T-cell (primary cell): Measurements from ENCODE around the gene AKAP6. TPM values are rescaled to one million over a fixed set of nuclear protein-coding genes. Genes with fewer than 3 reads are reported as not detected.

Source experiments
- ATAC-seq, 4 experiments: fragments of 200-7000 bp in 3 of 4; fragments of 150-1000 bp in 1 of 4; cut with Tn5 transposase; replicated peaks in 1 of 4; 1 replicate in 3 of 4; 2 replicates in 1 of 4; pipeline ENCODE4 v1.10.0; 2021; ENCODE audit warnings: moderate library complexity in 3 of 4, mild to moderate bottlenecking in 2 of 4, moderate number of reproducible peaks in 1 of 4
- CTCF ChIA-PET, 2 donors: fragments of 300-600 bp; sonication (Branson Sonifier 250); formaldehyde crosslinking; loops; one replicate each; lab custom pipeline; 2022; ENCODE audit warnings: antibody characterized with exemption in 2 of 2; lab: Charles Lee
- POLR2A ChIA-PET, 2 donors: fragments of 300-600 bp; sonication (Branson Sonifier 250); formaldehyde crosslinking; loops; one replicate each; lab custom pipeline; 2022; ENCODE audit warnings: antibody characterized with exemption in 2 of 2; lab: Charles Lee
- DNase-seq, 35 experiments: peaks; one replicate each; pipeline versions ENCODE4 v3.0.0 to v3.0.0-alpha.2; 2013 to 2023
- H3K27ac ChIP-seq: one replicate; pipeline ENCODE4 v1.5.1; 2013; ENCODE audit warnings: low read length
- H3K27me3 ChIP-seq, 2 experiments: replicated peaks in 1 of 2; 1 replicate in 1 of 2; 2 replicates in 1 of 2; pipeline versions ENCODE4 v1.6.1 to v1.7.0; 2013; ENCODE audit warnings: low read length in 1 of 2, mixed read lengths in 1 of 2; ENCODE audit not compliant: control insufficient read depth in 2 of 2, insufficient read depth in 2 of 2; ENCODE audit errors: extremely low read depth in 1 of 2
- H3K36me3 ChIP-seq, 2 donors: 1 replicate in 1 of 2; 2 replicates in 1 of 2; pipeline versions ENCODE4 v1.6.1 to v1.7.0; 2013; ENCODE audit warnings: low read length in 1 of 2; ENCODE audit not compliant: control insufficient read depth in 2 of 2, insufficient read depth in 1 of 2; ENCODE audit errors: extremely low read depth in 1 of 2
- H3K4me1 ChIP-seq, 2 experiments: 1 replicate in 1 of 2; 2 replicates in 1 of 2; pipeline versions ENCODE4 v1.6.1 to v1.7.0; 2013; ENCODE audit warnings: low read length in 2 of 2, mixed read lengths in 1 of 2; ENCODE audit not compliant: insufficient read depth in 2 of 2, control insufficient read depth in 1 of 2; ENCODE audit errors: extremely low read depth in 1 of 2
- H3K4me3 ChIP-seq, 2 donors: 1 replicate in 1 of 2; 2 replicates in 1 of 2; pipeline versions ENCODE4 v1.5.1 to v1.7.0; 2013; ENCODE audit warnings: mild to moderate bottlenecking in 2 of 2, low read length in 1 of 2, moderate library complexity in 1 of 2; ENCODE audit not compliant: control insufficient read depth in 1 of 2; ENCODE audit errors: extremely low read depth in 1 of 2
- H3K9me3 ChIP-seq: 2 replicates; pipeline ENCODE4 v1.7.0; 2013
- H3K27ac Mint-ChIP-seq, 2 donors: one replicate each; pipeline ENCODE4 v1.8.0; 2020 to 2021; ENCODE audit warnings: mild to moderate bottlenecking in 2 of 2, mixed read lengths in 2 of 2
- H3K27me3 Mint-ChIP-seq, 2 donors: one replicate each; pipeline ENCODE4 v1.8.0; 2021 to 2022; ENCODE audit warnings: mixed read lengths in 2 of 2
- H3K36me3 Mint-ChIP-seq: one replicate; pipeline ENCODE4 v1.8.0; 2021; ENCODE audit warnings: mixed read lengths
- H3K4me1 Mint-ChIP-seq, 3 donors: one replicate each; pipeline ENCODE4 v1.8.0; 2020 to 2022; ENCODE audit warnings: mixed read lengths in 3 of 3, mild to moderate bottlenecking in 1 of 3
- H3K4me3 Mint-ChIP-seq, 3 donors: one replicate each; pipeline ENCODE4 v1.8.0; 2020 to 2022; ENCODE audit warnings: mild to moderate bottlenecking in 3 of 3, mixed read lengths in 3 of 3, moderate library complexity in 3 of 3
- H3K9me3 Mint-ChIP-seq, 3 donors: one replicate each; pipeline ENCODE4 v1.8.0; 2020 to 2022; ENCODE audit warnings: mixed read lengths in 3 of 3
- WGBS: methylation state at CpG from one replicate; pipeline ENCODE4 v1.1.5; 2013; ENCODE audit warnings: missing lambda C conversion rate; ENCODE audit not compliant: insufficient coverage; 5-methylcytosine and 5-hydroxymethylcytosine counted together
- total RNA-seq, 35 experiments: library from RNA in 6 of 35; stranded (reverse) in 6 of 35; fragments of 120-200 nt in 1 of 35; gene quantifications; one replicate each; pipeline versions ENCODE4 v1.2.1 to v1.2.4 and lab custom pipeline; 2013 to 2026

AKAP6 gene
- total RNA-seq, 5 donors from 2014 or later (not counting 1 experiment from before 2014, with no cell fraction given), result 1.7 to 6.6 (median 2.6) TPM

- H3K27ac Mint-ChIP-seq, result no peak overlapping the region
- peaks cover 0 to 4% (median 3%) of the 10 kb centered on the region in 3 donors for H3K9me3 Mint-ChIP-seq
- POLR2A ChIA-PET, result no interaction called here
- Histone ChIP-seq H3K27ac (no peak overlapping the region), H3K27me3 (no peaks in the 10 kb centered on the region), H3K4me1 (no peaks in the 10 kb centered on the region), H3K36me3 (no peaks in the 10 kb centered on the region), H3K4me3 (no peak overlapping the region), H3K9me3 (no peaks in the 10 kb centered on the region)
- no peak for ATAC-seq
- no CpG with 5 or more reads among the region's 2 CpGs for WGBS
- CTCF ChIA-PET, result no interaction called here
- no peak for DNase-seq
- peaks cover 0 to 2% of the 10 kb centered on the region in 2 donors for H3K27me3 Mint-ChIP-seq
- H3K4me3 Mint-ChIP-seq, result no peak overlapping the region
- H3K36me3 Mint-ChIP-seq, result no peaks in the 10 kb centered on the region
- H3K4me1 Mint-ChIP-seq, result no peaks in the 10 kb centered on the region
Measured at GRCh38 chr14:32525591-32525990, 196.5 kb downstream of the AKAP6 start.

DNA sequence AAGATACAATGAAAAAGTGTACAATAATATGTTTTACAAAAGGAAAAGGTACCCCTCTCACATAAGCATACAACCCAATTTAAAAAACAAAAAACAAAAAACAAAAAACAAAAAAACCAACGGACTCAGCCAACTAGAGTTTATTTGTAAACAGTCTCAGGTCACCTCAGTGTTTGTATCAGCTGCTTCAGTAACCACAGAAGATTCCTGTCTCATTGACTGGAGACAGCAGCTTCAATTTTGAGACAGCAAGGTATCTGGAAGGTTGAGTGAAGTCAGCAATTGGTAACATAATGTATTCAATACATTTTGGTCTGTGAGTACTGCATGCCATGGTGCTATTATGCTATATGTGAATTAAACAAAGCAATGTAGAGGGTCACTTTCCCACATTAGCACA lies 201.7 kb downstream of the AKAP6 start:
- Histone ChIP-seq H3K9me3 (no peaks in the 10 kb centered on the region), H3K36me3 (no peaks in the 10 kb centered on the region), H3K4me3 (no peak overlapping the region), H3K27me3 (no peaks in the 10 kb centered on the region), H3K27ac (no peak overlapping the region), H3K4me1 (no peaks in the 10 kb centered on the region)
- ATAC-seq (no peak), DNase-seq (no peak)
- H3K36me3 Mint-ChIP-seq, result no peaks in the 10 kb centered on the region
- ChIA-PET POLR2A (no interaction called here), CTCF (no interaction called here)
- H3K4me3 Mint-ChIP-seq, result no peak overlapping the region
- WGBS, result no CpG with 5 or more reads among the region's 1 CpG
- peaks cover 2 to 10% of the 10 kb centered on the region in 2 donors for H3K27me3 Mint-ChIP-seq
- H3K9me3 Mint-ChIP-seq, result peaks cover 0 to 4% (median 3%) of the 10 kb centered on the region in 3 donors
- H3K27ac Mint-ChIP-seq, result no peak overlapping the region
- H3K4me1 Mint-ChIP-seq, result no peaks in the 10 kb centered on the region

DNA sequence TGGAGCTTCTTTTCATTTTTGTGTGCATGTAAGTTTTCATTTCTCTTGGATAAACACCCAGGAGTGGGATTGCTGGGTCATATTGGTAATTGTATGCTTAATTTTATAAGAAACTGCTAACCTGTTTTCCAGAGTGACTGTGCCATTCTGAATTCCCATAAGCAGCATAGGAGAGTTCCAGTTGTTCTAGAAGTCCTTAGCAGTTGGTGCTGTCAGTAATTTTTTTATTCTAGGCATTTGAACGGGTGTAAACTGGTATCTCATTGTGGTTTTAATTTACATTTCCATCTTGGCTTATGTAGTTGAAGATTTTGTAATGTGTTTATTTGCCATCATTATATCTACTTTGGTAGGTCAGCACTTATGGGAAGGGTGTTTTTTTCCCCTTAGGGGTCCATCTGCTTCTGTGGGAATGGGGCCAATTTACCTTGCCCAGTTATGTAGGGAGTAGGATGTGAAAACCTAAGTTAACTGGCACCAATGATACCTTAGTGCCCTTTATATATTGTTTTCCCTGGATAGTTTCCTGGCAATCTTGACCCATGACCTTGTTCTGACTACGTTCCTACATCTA lies 202.9 kb downstream of the AKAP6 start:
- WGBS, result no CpG with 5 or more reads among the region's 2 CpGs
- no peak overlapping the region for H3K27ac Mint-ChIP-seq
- H3K27me3 ChIP-seq, result no peaks in the 10 kb centered on the region
- no peak overlapping the region for H3K4me3 Mint-ChIP-seq
- no peaks in the 10 kb centered on the region for H3K36me3 ChIP-seq
- no peaks in the 10 kb centered on the region for H3K4me1 Mint-ChIP-seq
- no peak overlapping the region for H3K27ac ChIP-seq
- peaks cover 2 to 10% of the 10 kb centered on the region in 2 donors for H3K27me3 Mint-ChIP-seq
- H3K4me3 ChIP-seq, result no peak overlapping the region
- ChIA-PET CTCF (no interaction called here), POLR2A (no interaction called here)
- ATAC-seq, result no peak
- H3K36me3 Mint-ChIP-seq, result no peaks in the 10 kb centered on the region
- H3K9me3 ChIP-seq, result no peaks in the 10 kb centered on the region
- H3K9me3 Mint-ChIP-seq, result peaks cover 0 to 1% (median 0%) of the 10 kb centered on the region in 3 donors
- H3K4me1 ChIP-seq, result no peaks in the 10 kb centered on the region
- DNase-seq, result no peak

GRCh38 chr14:32534145-32534544 lies 205.0 kb downstream of the AKAP6 start:
- Mint-ChIP-seq H3K27me3 (peaks cover 2 to 10% of the 10 kb centered on the region in 2 donors), H3K36me3 (no peaks in the 10 kb centered on the region)

GRCh38 chr14:32536175-32536574 lies 207.1 kb downstream of the AKAP6 start:
- H3K4me3 ChIP-seq, result no peak overlapping the region
- no peak overlapping the region for H3K27ac ChIP-seq
- H3K36me3 Mint-ChIP-seq, result no peaks in the 10 kb centered on the region
- POLR2A ChIA-PET, result no interaction called here
- no peaks in the 10 kb centered on the region for H3K36me3 ChIP-seq
- 86% methylated on average over 1 of the region's 2 CpGs for WGBS
- peaks cover 0 to 10% of the 10 kb centered on the region in 2 donors for H3K27me3 Mint-ChIP-seq
- DNase-seq, result no peak
- H3K4me3 Mint-ChIP-seq, result no peak overlapping the region
- H3K4me1 Mint-ChIP-seq, result no peaks in the 10 kb centered on the region
- no peaks in the 10 kb centered on the region for H3K9me3 ChIP-seq
- ATAC-seq, result no peak
- H3K9me3 Mint-ChIP-seq, result no peaks in the 10 kb centered on the region
- no peaks in the 10 kb centered on the region for H3K27me3 ChIP-seq
- H3K4me1 ChIP-seq, result no peaks in the 10 kb centered on the region
- H3K27ac Mint-ChIP-seq, result no peak overlapping the region
- CTCF ChIA-PET, result no interaction called here

More at GRCh38 chr14:32534145-32534544, 205.0 kb downstream of the AKAP6 start:
- H3K4me1 Mint-ChIP-seq, result no peaks in the 10 kb centered on the region
- 60% methylated on average over 1 of the region's 3 CpGs for WGBS
- H3K4me3 Mint-ChIP-seq, result no peak overlapping the region
- POLR2A ChIA-PET, result interaction anchor here in 1 of 2 donors (0.6 kb wide), 1 partner anchor 1916 kb away, joined by 3 read pairs; no protein-coding TSS in a partner anchor
- CTCF ChIA-PET, result no interaction called here
- Histone ChIP-seq H3K27me3 (no peaks in the 10 kb centered on the region), H3K4me3 (no peak overlapping the region), H3K9me3 (no peaks in the 10 kb centered on the region), H3K36me3 (no peaks in the 10 kb centered on the region), H3K27ac (no peak overlapping the region), H3K4me1 (no peaks in the 10 kb centered on the region)
- DNase-seq (no peak), ATAC-seq (no peak)
- H3K9me3 Mint-ChIP-seq, result no peaks in the 10 kb centered on the region
- no peak overlapping the region for H3K27ac Mint-ChIP-seq

- H3K4me3 ChIP-seq, result no peak overlapping the region
- Mint-ChIP-seq H3K9me3 (no peaks in the 10 kb centered on the region), H3K4me3 (no peak overlapping the region), H3K27ac (no peak overlapping the region), H3K36me3 (no peaks in the 10 kb centered on the region), H3K4me1 (no peaks in the 10 kb centered on the region), H3K27me3 (peaks cover 0 to 8% of the 10 kb centered on the region in 2 donors)
- ATAC-seq, result no peak
- no peaks in the 10 kb centered on the region for H3K27me3 ChIP-seq
- no CpG with 5 or more reads among the region's 4 CpGs for WGBS
- H3K36me3 ChIP-seq, result no peaks in the 10 kb centered on the region
- H3K4me1 ChIP-seq, result no peaks in the 10 kb centered on the region
- no peak for DNase-seq
- no peak overlapping the region for H3K27ac ChIP-seq
- no peaks in the 10 kb centered on the region for H3K9me3 ChIP-seq
- ChIA-PET CTCF (no interaction called here), POLR2A (no interaction called here)
Measured at GRCh38 chr14:32537166-32537565, 208.1 kb downstream of the AKAP6 start.
